ENCODE data around the gene BSG.

DNA sequence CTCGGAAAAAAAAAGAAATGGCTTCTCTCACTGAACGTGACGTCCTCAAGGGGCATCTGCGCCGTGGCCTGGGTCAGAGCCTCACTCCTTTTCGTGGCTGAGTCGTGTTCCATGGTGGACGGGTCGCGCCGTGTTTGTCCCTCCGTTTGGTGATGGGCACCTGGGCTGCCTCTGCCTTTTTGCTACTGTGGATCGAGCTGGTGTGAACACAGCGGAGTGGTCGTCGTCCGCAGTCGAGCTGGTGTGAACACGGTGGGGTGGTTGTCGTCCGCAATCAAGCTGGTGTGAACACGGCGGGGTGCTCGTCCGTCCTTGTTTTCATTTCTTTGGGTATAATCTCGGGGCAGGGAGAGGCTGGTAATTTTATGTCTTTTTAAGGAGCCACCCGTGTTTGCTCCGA lies 28.9 kb downstream of the BSG start:
- TF ChIP-seq, protein P1, sequence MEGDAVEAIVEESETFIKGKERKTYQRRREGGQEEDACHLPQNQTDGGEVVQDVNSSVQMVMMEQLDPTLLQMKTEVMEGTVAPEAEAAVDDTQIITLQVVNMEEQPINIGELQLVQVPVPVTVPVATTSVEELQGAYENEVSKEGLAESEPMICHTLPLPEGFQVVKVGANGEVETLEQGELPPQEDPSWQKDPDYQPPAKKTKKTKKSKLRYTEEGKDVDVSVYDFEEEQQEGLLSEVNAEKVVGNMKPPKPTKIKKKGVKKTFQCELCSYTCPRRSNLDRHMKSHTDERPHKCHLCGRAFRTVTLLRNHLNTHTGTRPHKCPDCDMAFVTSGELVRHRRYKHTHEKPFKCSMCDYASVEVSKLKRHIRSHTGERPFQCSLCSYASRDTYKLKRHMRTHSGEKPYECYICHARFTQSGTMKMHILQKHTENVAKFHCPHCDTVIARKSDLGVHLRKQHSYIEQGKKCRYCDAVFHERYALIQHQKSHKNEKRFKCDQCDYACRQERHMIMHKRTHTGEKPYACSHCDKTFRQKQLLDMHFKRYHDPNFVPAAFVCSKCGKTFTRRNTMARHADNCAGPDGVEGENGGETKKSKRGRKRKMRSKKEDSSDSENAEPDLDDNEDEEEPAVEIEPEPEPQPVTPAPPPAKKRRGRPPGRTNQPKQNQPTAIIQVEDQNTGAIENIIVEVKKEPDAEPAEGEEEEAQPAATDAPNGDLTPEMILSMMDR (conservative IDR thresholded peaks at IDR 0.05): no peak
- no peak for TF ChIP-seq EZH2 (IDR thresholded peaks at IDR 0.05; ENCODE audit: low read depth)
